DOHH2 (cell line): ENCODE results near the gene TMEM26.

Experiments
- H3F3A ChIP-seq: fragments of 200-600 bp; sonication (generic), shearing (Covaris generic); 2 replicates; pipeline ENCODE4 v1.6.0; 2016; ENCODE audit warnings: antibody characterized with exemption, mild to moderate bottlenecking; ENCODE audit not compliant: control insufficient read depth, insufficient read depth
- H3K27ac ChIP-seq: fragments of 200-600 bp; sonication (generic); 2 replicates; pipeline ENCODE4 v1.5.1; 2014; ENCODE audit warnings: low read depth, mild to moderate bottlenecking, low read length, moderate library complexity
- H3K27me3 ChIP-seq: fragments of 200-600 bp; sonication (generic); 2 replicates; pipeline ENCODE4 v1.6.1; 2014; ENCODE audit warnings: mild to moderate bottlenecking, low read length, mixed read lengths; ENCODE audit not compliant: control insufficient read depth
- H3K36me3 ChIP-seq: fragments of 200-600 bp; sonication (generic); 2 replicates; pipeline ENCODE4 v1.6.1; 2014; ENCODE audit warnings: mild to moderate bottlenecking, low read length, moderate library complexity, mixed read lengths; ENCODE audit not compliant: control insufficient read depth
- H3K4me1 ChIP-seq: fragments of 200-600 bp; sonication (generic); 2 replicates; pipeline ENCODE4 v1.6.1; 2014; ENCODE audit warnings: mild to moderate bottlenecking, low read length, mixed read lengths; ENCODE audit not compliant: control insufficient read depth
- H3K4me2 ChIP-seq: fragments of 200-600 bp; sonication (generic); 2 replicates; pipeline ENCODE4 v1.6.0; 2014; ENCODE audit warnings: mild to moderate bottlenecking, low read length, moderate library complexity
- H3K4me3 ChIP-seq: fragments of 200-600 bp; sonication (generic); 2 replicates; pipeline ENCODE4 v1.5.1; 2014; ENCODE audit warnings: mild to moderate bottlenecking, low read length, mixed read lengths
- H3K79me2 ChIP-seq: fragments of 200-600 bp; sonication (generic); 2 replicates; pipeline ENCODE4 v1.6.1; 2014; ENCODE audit warnings: mild to moderate bottlenecking, low read length, mixed read lengths; ENCODE audit not compliant: control insufficient read depth
- H3K9me2 ChIP-seq: fragments of 200-600 bp; sonication (generic); replicated peaks from 2 replicates; pipeline ENCODE4 v1.6.1; 2014; ENCODE audit warnings: mild to moderate bottlenecking, low read length, mixed read lengths; ENCODE audit not compliant: control insufficient read depth
- H3K9me3 ChIP-seq: fragments of 200-600 bp; sonication (generic); 2 replicates; pipeline ENCODE4 v1.6.1; 2014; ENCODE audit warnings: antibody characterized with exemption, low read length, mixed read lengths; ENCODE audit not compliant: control insufficient read depth, insufficient read depth
- H4K20me1 ChIP-seq: fragments of 200-600 bp; sonication (generic); 2 replicates; pipeline ENCODE4 v1.6.0; 2014; ENCODE audit warnings: low read depth, mild to moderate bottlenecking, antibody characterized with exemption, low read length, moderate library complexity; ENCODE audit not compliant: control insufficient read depth, insufficient read depth
- CTCF ChIP-seq: fragments of 200-600 bp; sonication (generic); IDR thresholded peaks from one replicate; pipeline ENCODE4 v1.5.1; 2014; ENCODE audit warnings: antibody characterized with exemption, mild to moderate bottlenecking, low read depth, low read length; ENCODE audit not compliant: poor library complexity, severe bottlenecking
- EZH2phosphoT487 ChIP-seq: fragments of 200-600 bp; sonication (generic); IDR thresholded peaks from 2 replicates; pipeline ENCODE4 v1.6.1; 2017; ENCODE audit warnings: borderline replicate concordance, mild to moderate bottlenecking, antibody characterized with exemption, low read length, moderate library complexity, mixed read lengths

Gene TMEM26

DNA sequence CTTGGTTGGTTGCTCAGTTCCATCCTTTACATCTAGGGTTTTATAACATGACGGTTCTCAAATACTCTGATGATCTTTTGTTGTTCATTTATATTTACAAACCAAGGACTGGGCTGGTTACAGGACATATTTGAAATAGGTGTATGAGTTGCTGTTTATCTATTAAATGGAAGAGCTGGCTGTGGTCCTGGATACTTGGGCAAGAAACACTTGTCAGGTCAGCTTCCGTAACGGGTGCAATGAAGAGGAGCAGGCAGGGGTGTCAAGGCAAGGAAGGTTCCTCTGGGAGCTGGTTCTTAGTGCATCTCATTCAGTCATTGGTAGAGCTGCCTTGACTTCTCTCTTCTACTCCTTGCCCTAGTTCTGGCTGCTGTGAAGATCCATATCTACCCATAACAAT is 4.8 kb upstream of the TMEM26 start:
- H3K4me1 ChIP-seq: no peaks in the 10 kb centered on the region
- H3F3A ChIP-seq: no peaks in the 10 kb centered on the region
- no peaks in the 10 kb centered on the region for H3K79me2 ChIP-seq
- no peaks in the 10 kb centered on the region for H3K9me2 ChIP-seq
- H3K9me3 ChIP-seq: no peaks in the 10 kb centered on the region
- H3K4me3 ChIP-seq: no peak overlapping the region
- H3K27ac ChIP-seq: no peak overlapping the region
- TF ChIP-seq CTCF (no peak), EZH2phosphoT487 (no peak)
- no peaks in the 10 kb centered on the region for H4K20me1 ChIP-seq
- H3K27me3 ChIP-seq: no peaks in the 10 kb centered on the region
- H3K4me2 ChIP-seq: no peak overlapping the region
- H3K36me3 ChIP-seq: no peaks in the 10 kb centered on the region

GRCh38 chr10:61456095-61456789 is 3.1 kb upstream of the TMEM26 start:
- Histone ChIP-seq H3K4me2 (no peak overlapping the region), H3K9me2 (no peaks in the 10 kb centered on the region)

DNA sequence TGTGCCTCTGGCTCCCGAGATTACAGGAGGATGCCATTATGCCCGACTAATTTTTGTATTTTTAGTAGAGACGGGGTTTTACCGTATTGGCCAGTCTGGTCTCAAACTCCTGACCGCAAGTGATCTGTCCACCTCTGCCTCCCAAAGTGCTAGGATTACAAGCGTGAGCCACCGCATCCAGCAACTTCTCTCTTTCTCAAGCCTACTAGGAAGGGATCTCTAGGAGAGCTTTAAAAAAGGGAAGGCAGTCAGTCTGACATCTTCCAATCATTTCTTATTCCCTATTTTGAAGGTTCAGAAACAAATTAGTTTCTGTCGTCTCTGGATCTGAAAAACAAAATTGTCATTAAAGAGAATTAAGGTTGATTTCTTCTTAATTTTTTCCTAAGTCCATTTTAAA is 2.5 kb upstream of the TMEM26 start:
- Histone ChIP-seq H3K27ac (no peak overlapping the region), H3K9me2 (no peaks in the 10 kb centered on the region), H3K4me2 (no peak overlapping the region), H4K20me1 (no peaks in the 10 kb centered on the region), H3K27me3 (no peaks in the 10 kb centered on the region), H3K4me1 (no peaks in the 10 kb centered on the region), H3F3A (no peaks in the 10 kb centered on the region), H3K36me3 (no peaks in the 10 kb centered on the region), H3K9me3 (peaks cover 3% of the 10 kb centered on the region; the same call in 1 of the 2 replicates), H3K79me2 (no peaks in the 10 kb centered on the region), H3K4me3 (no peak overlapping the region)
- no peak for TF ChIP-seq EZH2phosphoT487
- TF ChIP-seq CTCF: no peak

More at GRCh38 chr10:61456095-61456789, 3.1 kb upstream of the TMEM26 start:
- Histone ChIP-seq H3K4me1 (no peaks in the 10 kb centered on the region), H3K36me3 (no peaks in the 10 kb centered on the region), H3K27me3 (no peaks in the 10 kb centered on the region), H4K20me1 (no peaks in the 10 kb centered on the region), H3K9me3 (peaks cover 3% of the 10 kb centered on the region; the same call in 1 of the 2 replicates), H3K79me2 (no peaks in the 10 kb centered on the region), H3K4me3 (no peak overlapping the region), H3F3A (no peaks in the 10 kb centered on the region), H3K27ac (no peak overlapping the region)
- TF ChIP-seq CTCF (no peak), EZH2phosphoT487 (no peak)
